Stomach (tissue), 4 donors: ENCODE data around the gene LGALS4.

Experiments
- POLR2A ChIP-seq, 4 donors: fragments of 450-650 bp; IDR thresholded peaks; one replicate each; pipeline ENCODE4 v1.6.1; 2016; ENCODE audit warnings: antibody characterized with exemption in 4 of 4, control low read depth in 2 of 4, mild to moderate bottlenecking in 1 of 4, moderate library complexity in 1 of 4
- POLR2AphosphoS5 ChIP-seq, 3 donors: sonication (generic); formaldehyde crosslinking; IDR thresholded peaks; one replicate each; pipeline ENCODE4 v1.6.1; 2016; ENCODE audit warnings: antibody characterized with exemption in 3 of 3
- TF ChIP-seq, protein P1 (sequence below), 7 experiments: fragments of 450-650 bp in 4 of 7; fragments of 200-600 bp in 3 of 7; sonication (generic) in 3 of 7; IDR thresholded peaks; one replicate each; pipeline ENCODE4 v1.5.1; 2016 to 2019; ENCODE audit warnings: antibody characterized with exemption in 7 of 7, control low read depth in 2 of 7, mild to moderate bottlenecking in 1 of 7

DNA sequence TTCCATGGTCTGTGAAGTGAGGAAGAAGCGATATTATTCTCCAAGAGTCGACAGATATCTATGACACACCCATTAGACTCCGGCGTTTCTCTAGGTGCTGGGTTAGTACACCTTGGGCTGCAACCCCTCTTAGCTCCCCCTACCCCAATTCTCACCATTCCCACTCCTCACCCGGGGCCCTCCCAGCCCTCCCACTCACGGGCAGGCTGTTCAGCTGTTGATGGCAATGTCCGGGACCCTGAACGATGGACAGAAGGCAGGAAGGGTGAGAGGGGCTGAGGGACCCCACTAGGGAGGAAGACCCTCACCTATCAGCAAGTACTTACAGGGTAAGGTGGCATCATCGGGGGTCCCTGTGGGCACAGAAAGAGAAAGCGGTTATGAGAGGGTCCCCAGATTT lies 9.2 kb downstream of the LGALS4 start:
- TF ChIP-seq, protein P1, sequence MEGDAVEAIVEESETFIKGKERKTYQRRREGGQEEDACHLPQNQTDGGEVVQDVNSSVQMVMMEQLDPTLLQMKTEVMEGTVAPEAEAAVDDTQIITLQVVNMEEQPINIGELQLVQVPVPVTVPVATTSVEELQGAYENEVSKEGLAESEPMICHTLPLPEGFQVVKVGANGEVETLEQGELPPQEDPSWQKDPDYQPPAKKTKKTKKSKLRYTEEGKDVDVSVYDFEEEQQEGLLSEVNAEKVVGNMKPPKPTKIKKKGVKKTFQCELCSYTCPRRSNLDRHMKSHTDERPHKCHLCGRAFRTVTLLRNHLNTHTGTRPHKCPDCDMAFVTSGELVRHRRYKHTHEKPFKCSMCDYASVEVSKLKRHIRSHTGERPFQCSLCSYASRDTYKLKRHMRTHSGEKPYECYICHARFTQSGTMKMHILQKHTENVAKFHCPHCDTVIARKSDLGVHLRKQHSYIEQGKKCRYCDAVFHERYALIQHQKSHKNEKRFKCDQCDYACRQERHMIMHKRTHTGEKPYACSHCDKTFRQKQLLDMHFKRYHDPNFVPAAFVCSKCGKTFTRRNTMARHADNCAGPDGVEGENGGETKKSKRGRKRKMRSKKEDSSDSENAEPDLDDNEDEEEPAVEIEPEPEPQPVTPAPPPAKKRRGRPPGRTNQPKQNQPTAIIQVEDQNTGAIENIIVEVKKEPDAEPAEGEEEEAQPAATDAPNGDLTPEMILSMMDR (IDR thresholded peaks at IDR 0.05): no peak
- TF ChIP-seq POLR2A (IDR thresholded peaks at IDR 0.05): no peak
- no peak for TF ChIP-seq POLR2AphosphoS5 (IDR thresholded peaks at IDR 0.05)
